Spinal cord (tissue), 10 donors: Measurements from ENCODE around the gene THBS3. TPM values are rescaled to one million over a fixed set of nuclear protein-coding genes. Genes with fewer than 3 reads are reported as not detected.
"Not testable (repeated sequence)": the region's sequence is repeated elsewhere in the genome, so short reads cannot be mapped to it uniquely, and the experiment has no call there.

Experiments used
- DNase-seq, 6 donors: peaks; one replicate each; pipeline versions ENCODE4 v3.0.0 to v3.0.0-alpha.2; 2013 to 2015; ENCODE audit warnings: low spot score in 6 of 6, low read depth in 4 of 6
- H3K27ac ChIP-seq: one replicate; pipeline ENCODE4 v1.5.1; 2013; ENCODE audit warnings: low read depth, low read length, control low read depth
- H3K27me3 ChIP-seq: one replicate; pipeline ENCODE4 v1.6.1; 2013; ENCODE audit warnings: low read length; ENCODE audit not compliant: control insufficient read depth, insufficient read depth
- H3K36me3 ChIP-seq: one replicate; pipeline ENCODE4 v1.6.1; 2013; ENCODE audit warnings: low read length; ENCODE audit not compliant: control insufficient read depth, insufficient read depth
- H3K4me1 ChIP-seq: one replicate; pipeline ENCODE4 v1.6.1; 2013; ENCODE audit warnings: low read length; ENCODE audit not compliant: control insufficient read depth, insufficient read depth
- H3K4me3 ChIP-seq: one replicate; pipeline ENCODE4 v1.5.1; 2013; ENCODE audit warnings: low read depth, low read length, control low read depth
- H3K9me3 ChIP-seq: one replicate; pipeline ENCODE4 v1.6.1; 2013; ENCODE audit warnings: low read length; ENCODE audit not compliant: control insufficient read depth, insufficient read depth
- WGBS: methylation state at CpG from one replicate; pipeline ENCODE4 v1.1.5; 2013; ENCODE audit warnings: missing lambda C conversion rate; ENCODE audit not compliant: insufficient coverage; 5-methylcytosine and 5-hydroxymethylcytosine counted together
- polyA plus RNA-seq, 2 donors: library from polyadenylated mRNA; unstranded; fragments of 120-200 nt; gene quantifications; one replicate each; pipeline ENCODE4 v1.2.1, GENCODE V29; 2013; ENCODE audit not compliant: insufficient read length in 2 of 2
- total RNA-seq, 2 donors: library from RNA; depleted of rRNA in 1 of 2; stranded (reverse); fragments of 120-200 nt in 1 of 2; fragments of >200 nt in 1 of 2; gene quantifications; one replicate each; pipeline versions ENCODE4 v1.2.3 to v1.2.4, GENCODE V29; 2013 to 2014
- donor health status: healthy.

THBS3 gene
- total and polyA plus RNA-seq, 4 donors, result 18.2 to 57.6 (median 36.8) TPM

- H3K27me3 ChIP-seq, result no peaks in the 10 kb centered on the region
- H3K9me3 ChIP-seq, result no peaks in the 10 kb centered on the region
- 0% methylated on average over 7 of the region's 7 CpGs for WGBS
- peaks cover 6% of the 10 kb centered on the region for H3K36me3 ChIP-seq
- peak overlapping the region; percentile 88 for H3K27ac ChIP-seq
- H3K4me1 ChIP-seq, result peaks cover 23% of the 10 kb centered on the region
- H3K4me3 ChIP-seq, result peak overlapping the region; percentile 72
- DNase-seq, result peak in 2 of 6 donors; percentile 88 to 95
Measured at GRCh38 chr1:155226188-155226909, 18.7 kb upstream of the THBS3 start.

GRCh38 chr1:155225404-155225759 lies 17.7 kb upstream of the THBS3 start:
- 92% methylated on average over 3 of the region's 8 CpGs for WGBS
- not testable (repeated sequence) for H3K27me3 ChIP-seq, H3K4me3 ChIP-seq, H3K27ac ChIP-seq, H3K9me3 ChIP-seq, DNase-seq, H3K36me3 ChIP-seq
- H3K4me1 ChIP-seq, result peaks cover 23% of the 10 kb centered on the region

- Histone ChIP-seq H3K9me3 (no peaks in the 10 kb centered on the region), H3K36me3 (peaks cover 6% of the 10 kb centered on the region), H3K4me1 (peaks cover 28% of the 10 kb centered on the region), H3K27me3 (no peaks in the 10 kb centered on the region), H3K4me3 (no peak overlapping the region), H3K27ac (no peak overlapping the region)
- WGBS, result 80% methylated on average over 1 of the region's 7 CpGs
- no peak for DNase-seq
Measured at GRCh38 chr1:155223047-155223446, 15.3 kb upstream of the THBS3 start.

- Histone ChIP-seq H3K36me3 (peaks cover 15% of the 10 kb centered on the region), H3K4me1 (peaks cover 11% of the 10 kb centered on the region)
- H3K27me3 ChIP-seq, H3K4me3 ChIP-seq, H3K9me3 ChIP-seq, H3K27ac ChIP-seq, DNase-seq: not testable (repeated sequence)
- 100% methylated on average over 3 of the region's 10 CpGs for WGBS
Measured at GRCh38 chr1:155220211-155220965, 12.7 kb upstream of the THBS3 start.

GRCh38 chr1:155219592-155220031 lies 11.9 kb upstream of the THBS3 start:
- H3K9me3 ChIP-seq, result no peaks in the 10 kb centered on the region
- H3K4me3 ChIP-seq, result no peak overlapping the region
- peak in 2 of 6 donors; percentile 61 to 90 for DNase-seq

GRCh38 chr1:155218854-155219591 lies 11.3 kb upstream of the THBS3 start:
- Histone ChIP-seq H3K4me1 (peaks cover 8% of the 10 kb centered on the region), H3K4me3 (peak overlapping the region; percentile 11), H3K27ac (peak overlapping the region; percentile 36), H3K27me3 (no peaks in the 10 kb centered on the region), H3K9me3 (no peaks in the 10 kb centered on the region), H3K36me3 (peaks cover 14% of the 10 kb centered on the region)
- WGBS, result 22% methylated on average over 1 of the region's 7 CpGs
- DNase-seq, result peak in 3 of 6 donors; percentile 80 to 97 (median 94)

More at GRCh38 chr1:155219592-155220031, 11.9 kb upstream of the THBS3 start:
- peaks cover 17% of the 10 kb centered on the region for H3K36me3 ChIP-seq
- peak overlapping the region; percentile 36 for H3K27ac ChIP-seq
- no peaks in the 10 kb centered on the region for H3K27me3 ChIP-seq
- 20% methylated on average over 1 of the region's 1 CpG for WGBS
- H3K4me1 ChIP-seq, result peaks cover 8% of the 10 kb centered on the region

GRCh38 chr1:155214702-155215101 lies 7.0 kb upstream of the THBS3 start:
- not testable (repeated sequence) for DNase-seq, H3K27ac ChIP-seq, H3K4me3 ChIP-seq, H3K27me3 ChIP-seq, H3K4me1 ChIP-seq, H3K9me3 ChIP-seq
- H3K36me3 ChIP-seq, result peaks cover 22% of the 10 kb centered on the region
- WGBS, result no CpG with 5 or more reads among the region's 10 CpGs

GRCh38 chr1:155212051-155212440 lies 4.3 kb upstream of the THBS3 start:
- 87% methylated on average over 2 of the region's 7 CpGs for WGBS
- not testable (repeated sequence) for H3K9me3 ChIP-seq, H3K4me3 ChIP-seq, H3K27me3 ChIP-seq, H3K27ac ChIP-seq, DNase-seq
- Histone ChIP-seq H3K4me1 (peaks cover 21% of the 10 kb centered on the region), H3K36me3 (peaks cover 22% of the 10 kb centered on the region)

- 69% methylated on average over 10 of the region's 13 CpGs for WGBS
- not testable (repeated sequence) for H3K4me3 ChIP-seq, H3K9me3 ChIP-seq, H3K27ac ChIP-seq, DNase-seq, H3K27me3 ChIP-seq
- Histone ChIP-seq H3K4me1 (peaks cover 27% of the 10 kb centered on the region), H3K36me3 (peaks cover 22% of the 10 kb centered on the region)
Measured at GRCh38 chr1:155211381-155212050, 3.8 kb upstream of the THBS3 start.
